Liver (tissue), 9 donors: ENCODE results near the gene PREPL. TPM values are rescaled to one million over a fixed set of nuclear protein-coding genes. Genes with fewer than 3 reads are reported as not detected.

Source experiments
- DNase-seq: peaks from one replicate; pipeline ENCODE4 v3.0.0-alpha.2; 2017; ENCODE audit warnings: low spot score
- H3K27ac ChIP-seq, 2 donors: one replicate each; pipeline ENCODE4 v1.7.0; 2013; ENCODE audit warnings: inconsistent platforms in 2 of 2, low read length in 2 of 2, control low read depth in 1 of 2, low read depth in 1 of 2, mild to moderate bottlenecking in 1 of 2
- H3K27me3 ChIP-seq, 4 donors: one replicate each; pipeline versions ENCODE4 v1.6.1 to v1.7.0; 2013; ENCODE audit warnings: low read length in 3 of 4, inconsistent platforms in 1 of 4, mild to moderate bottlenecking in 1 of 4, moderate library complexity in 1 of 4; ENCODE audit not compliant: control insufficient read depth in 4 of 4, insufficient read depth in 4 of 4
- H3K36me3 ChIP-seq, 4 donors: one replicate each; pipeline versions ENCODE4 v1.6.1 to v1.7.0; 2013; ENCODE audit warnings: low read length in 3 of 4, mild to moderate bottlenecking in 3 of 4, low read depth in 1 of 4, moderate library complexity in 1 of 4; ENCODE audit not compliant: control insufficient read depth in 4 of 4, insufficient read depth in 3 of 4
- H3K4me1 ChIP-seq, 4 donors: one replicate each; pipeline versions ENCODE4 v1.6.1 to v1.7.0; 2013; ENCODE audit warnings: low read length in 3 of 4, mild to moderate bottlenecking in 3 of 4, moderate library complexity in 1 of 4; ENCODE audit not compliant: control insufficient read depth in 4 of 4, insufficient read depth in 4 of 4
- H3K4me3 ChIP-seq, 3 donors: one replicate each; pipeline versions ENCODE4 v1.6.1 to v1.7.0; 2013; ENCODE audit warnings: low read length in 3 of 3, control low read depth in 1 of 3, low read depth in 1 of 3, mild to moderate bottlenecking in 1 of 3
- H3K9ac ChIP-seq, 2 donors: one replicate each; pipeline ENCODE4 v1.7.0; 2013; ENCODE audit warnings: low read length in 2 of 2, mild to moderate bottlenecking in 2 of 2, moderate library complexity in 2 of 2, control low read depth in 1 of 2, low read depth in 1 of 2
- H3K9me3 ChIP-seq, 4 donors: one replicate each; pipeline versions ENCODE4 v1.6.1 to v1.7.0; 2013; ENCODE audit warnings: low read length in 3 of 4; ENCODE audit not compliant: control insufficient read depth in 4 of 4
- ATF3 ChIP-seq: IDR thresholded peaks from 2 replicates; pipeline ENCODE4 v1.6.1; 2016; ENCODE audit warnings: antibody characterized with exemption
- EGR1 ChIP-seq, 2 donors: IDR thresholded peaks; 2 replicates each; pipeline ENCODE4 v1.6.1; 2016 to 2018; ENCODE audit warnings: antibody characterized with exemption in 2 of 2, low read depth in 2 of 2
- FOXA2 ChIP-seq: IDR thresholded peaks from 2 replicates; pipeline ENCODE4 v1.6.1; 2016; ENCODE audit warnings: antibody characterized with exemption
- RAD21 ChIP-seq, 2 donors: IDR thresholded peaks; 2 replicates each; pipeline ENCODE4 v1.6.1; 2016; ENCODE audit warnings: antibody characterized with exemption in 2 of 2, mild to moderate bottlenecking in 2 of 2
- SP1 ChIP-seq: IDR thresholded peaks from 2 replicates; pipeline ENCODE4 v1.6.1; 2018; ENCODE audit warnings: antibody characterized with exemption, mild to moderate bottlenecking
- TAF1 ChIP-seq: conservative IDR thresholded peaks from 2 replicates; pipeline ENCODE4 v1.6.1; 2016; ENCODE audit warnings: antibody characterized with exemption, mild to moderate bottlenecking
- YY1 ChIP-seq: IDR thresholded peaks from 2 replicates; pipeline ENCODE4 v1.6.1; 2016; ENCODE audit warnings: antibody characterized with exemption, mild to moderate bottlenecking
- WGBS: extraction: QIAGEN DNeasy Blood & Tissue Kit; methylation state at CpG from one replicate; pipeline ENCODE4 v1.1.7; 2013; 5-methylcytosine and 5-hydroxymethylcytosine counted together
- polyA plus RNA-seq, 2 donors: library from polyadenylated mRNA; stranded (reverse) in 1 of 2; unstranded in 1 of 2; fragments of 200-250 nt in 1 of 2; fragments of >200 nt in 1 of 2; fragmentation: Nextera tagmentation in 1 of 2; extraction: Ambion mirVana in 1 of 2; gene quantifications; one replicate each; pipeline versions ENCODE4 v1.2.1 to v1.2.3, GENCODE V29; 2013 to 2015
- total RNA-seq, 2 donors: library from RNA; depleted of rRNA; stranded (reverse); fragments of >200 nt; gene quantifications; one replicate each; pipeline ENCODE4 v1.2.3, GENCODE V29; 2014
- TF ChIP-seq, protein P1 (sequence below): IDR thresholded peaks from 2 replicates; pipeline ENCODE4 v1.6.1; 2016; ENCODE audit warnings: antibody characterized with exemption, mild to moderate bottlenecking
- TF ChIP-seq, protein P2 (sequence below): IDR thresholded peaks from 2 replicates; pipeline ENCODE4 v1.6.1; 2016; ENCODE audit warnings: antibody characterized with exemption
- donor health status: healthy.
- donor health status: healthy.
- donor health status: healthy.
- donor health status: healthy.
- donor health status: healthy.

PREPL gene
- total and polyA plus RNA-seq, 4 donors: 7.9 to 18.8 (median 11.7) TPM

GRCh38 chr2:44367591-44367990 lies 6.3 kb upstream of the PREPL start (continued):
- TF ChIP-seq TAF1: no peak

GRCh38 chr2:44364604-44365003 lies 3.3 kb upstream of the PREPL start:
- Histone ChIP-seq H3K4me3 (no peak overlapping the region), H3K9ac (no peak overlapping the region), H3K36me3 (no peaks in the 10 kb centered on the region), H3K27ac (no peak overlapping the region), H3K4me1 (peaks cover 5 to 22% (median 13%) of the 10 kb centered on the region in 4 donors), H3K27me3 (no peaks in the 10 kb centered on the region), H3K9me3 (no peaks in the 10 kb centered on the region)
- WGBS: 97% methylated on average over 3 of the region's 3 CpGs
- no peak for TF ChIP-seq EGR1 (IDR thresholded peaks at IDR 0.05; ENCODE audit: low read depth in 2 of 2)
- TF ChIP-seq SP1: no peak
- no peak for TF ChIP-seq ATF3
- TF ChIP-seq TAF1: no peak
- TF ChIP-seq FOXA2: no peak
- no peak for TF ChIP-seq YY1
- no peak for TF ChIP-seq RAD21 (IDR thresholded peaks at IDR 0.05)
- TF ChIP-seq, protein P1, sequence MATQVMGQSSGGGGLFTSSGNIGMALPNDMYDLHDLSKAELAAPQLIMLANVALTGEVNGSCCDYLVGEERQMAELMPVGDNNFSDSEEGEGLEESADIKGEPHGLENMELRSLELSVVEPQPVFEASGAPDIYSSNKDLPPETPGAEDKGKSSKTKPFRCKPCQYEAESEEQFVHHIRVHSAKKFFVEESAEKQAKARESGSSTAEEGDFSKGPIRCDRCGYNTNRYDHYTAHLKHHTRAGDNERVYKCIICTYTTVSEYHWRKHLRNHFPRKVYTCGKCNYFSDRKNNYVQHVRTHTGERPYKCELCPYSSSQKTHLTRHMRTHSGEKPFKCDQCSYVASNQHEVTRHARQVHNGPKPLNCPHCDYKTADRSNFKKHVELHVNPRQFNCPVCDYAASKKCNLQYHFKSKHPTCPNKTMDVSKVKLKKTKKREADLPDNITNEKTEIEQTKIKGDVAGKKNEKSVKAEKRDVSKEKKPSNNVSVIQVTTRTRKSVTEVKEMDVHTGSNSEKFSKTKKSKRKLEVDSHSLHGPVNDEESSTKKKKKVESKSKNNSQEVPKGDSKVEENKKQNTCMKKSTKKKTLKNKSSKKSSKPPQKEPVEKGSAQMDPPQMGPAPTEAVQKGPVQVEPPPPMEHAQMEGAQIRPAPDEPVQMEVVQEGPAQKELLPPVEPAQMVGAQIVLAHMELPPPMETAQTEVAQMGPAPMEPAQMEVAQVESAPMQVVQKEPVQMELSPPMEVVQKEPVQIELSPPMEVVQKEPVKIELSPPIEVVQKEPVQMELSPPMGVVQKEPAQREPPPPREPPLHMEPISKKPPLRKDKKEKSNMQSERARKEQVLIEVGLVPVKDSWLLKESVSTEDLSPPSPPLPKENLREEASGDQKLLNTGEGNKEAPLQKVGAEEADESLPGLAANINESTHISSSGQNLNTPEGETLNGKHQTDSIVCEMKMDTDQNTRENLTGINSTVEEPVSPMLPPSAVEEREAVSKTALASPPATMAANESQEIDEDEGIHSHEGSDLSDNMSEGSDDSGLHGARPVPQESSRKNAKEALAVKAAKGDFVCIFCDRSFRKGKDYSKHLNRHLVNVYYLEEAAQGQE: no peak
- TF ChIP-seq, protein P2, sequence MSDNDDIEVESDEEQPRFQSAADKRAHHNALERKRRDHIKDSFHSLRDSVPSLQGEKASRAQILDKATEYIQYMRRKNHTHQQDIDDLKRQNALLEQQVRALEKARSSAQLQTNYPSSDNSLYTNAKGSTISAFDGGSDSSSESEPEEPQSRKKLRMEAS: no peak
- no peak for DNase-seq

DNA sequence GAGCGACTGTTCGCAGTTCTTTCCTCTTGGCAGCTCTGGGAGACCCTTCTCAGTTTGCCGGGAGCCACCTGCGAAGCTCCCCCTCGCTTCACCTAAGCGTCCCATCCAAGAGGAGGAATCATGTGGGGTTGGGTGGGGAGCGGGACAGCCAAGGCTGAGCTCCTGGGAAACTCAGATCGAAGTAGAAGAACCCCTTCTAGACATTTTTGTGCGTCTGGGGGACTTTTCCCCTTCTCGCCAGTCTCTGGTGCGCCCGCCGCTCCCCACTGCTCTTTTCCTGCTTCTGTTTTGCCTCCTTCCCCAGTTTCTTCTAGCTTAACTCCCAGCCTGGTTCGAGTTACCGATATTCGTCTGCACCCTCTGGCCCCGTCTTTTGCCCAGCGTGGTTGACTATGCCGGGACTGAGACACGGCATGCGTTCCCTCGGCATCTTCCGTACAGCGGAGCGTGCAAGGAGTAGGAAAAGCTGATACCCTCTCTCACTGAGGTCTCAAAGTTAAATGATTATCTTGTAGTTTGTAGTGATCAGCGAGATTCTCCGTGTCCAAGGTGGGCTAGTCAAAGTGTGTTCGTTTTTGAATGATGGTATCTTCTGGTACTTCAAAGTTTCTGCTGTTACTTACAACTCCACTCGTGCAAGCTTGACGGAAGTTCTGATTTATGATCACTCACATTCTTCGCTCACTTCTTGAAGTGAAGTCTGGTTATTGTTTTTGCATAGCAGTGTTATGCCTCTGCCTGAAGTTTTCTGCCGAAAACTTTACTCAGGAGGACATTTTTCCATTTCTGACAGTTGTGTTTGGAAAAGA lies 1.1 kb upstream of the PREPL start:
- peak overlapping the region; percentile 89 to 95 for H3K9ac ChIP-seq
- H3K27ac ChIP-seq: peak overlapping the region; percentile 88 to 96
- no peak for TF ChIP-seq YY1
- TF ChIP-seq, protein P1: no peak
- no peaks in the 10 kb centered on the region for H3K9me3 ChIP-seq
- under 1% methylated on average over 32 of the region's 32 CpGs for WGBS
- H3K4me3 ChIP-seq: peak overlapping the region; percentile 78 to 95 (median 95)
- DNase-seq: peak; percentile 50
- H3K36me3 ChIP-seq: no peaks in the 10 kb centered on the region
- no peaks in the 10 kb centered on the region for H3K27me3 ChIP-seq
- H3K4me1 ChIP-seq: peaks cover 5 to 25% (median 17%) of the 10 kb centered on the region in 4 donors
